HCT116 (cell line): ENCODE measurements around the gene MDFI. TPM values are rescaled to one million over a fixed set of nuclear protein-coding genes. Genes with fewer than 3 reads are reported as not detected.

ENCODE experiments used
- ATAC-seq: fragments of 200-7000 bp; cut with Tn5 transposase; 2 replicates; pipeline ENCODE4 v1.9.1; 2020; ENCODE audit warnings: mild to moderate bottlenecking, moderate library complexity
- BruUV-seq: library from RNA; stranded (reverse); fragments of 400-500 nt; replicated peaks from 2 replicates; lab custom pipeline; 2021; lab: Mats Ljungman, UMichigan
- CTCF ChIA-PET: fragments of 300-600 bp; sonication (Branson Sonifier 250); formaldehyde crosslinking; loops from one replicate; lab custom pipeline; 2021; ENCODE audit warnings: antibody characterized with exemption; lab: Charles Lee
- POLR2A ChIA-PET: fragments of 300-600, 350-600 bp; sonication (Branson Sonifier 250); formaldehyde crosslinking; loops from one replicate; lab custom pipeline; 2021; ENCODE audit warnings: antibody characterized with exemption; lab: Charles Lee
- RAD21 ChIA-PET, 2 experiments: fragments of 300-600 bp; sonication (Branson Sonifier 250); formaldehyde crosslinking; loops; one replicate each; lab custom pipeline; 2023; ENCODE audit warnings: low total read pairs in 2 of 2; ENCODE audit not compliant: uncharacterized antibody in 2 of 2, unreplicated experiment in 2 of 2, low non-redundant PET in 1 of 2; lab: Charles Lee
- DNase-seq: peaks from one replicate; pipeline ENCODE4 v3.0.0-alpha.2; 2010; ENCODE audit warnings: low read depth, low spot score
- H2AFZ ChIP-seq: fragments of 200-600 bp; shearing (Covaris generic), sonication (generic); 2 replicates; pipeline ENCODE4 v1.6.1; 2017; ENCODE audit warnings: low read depth, mixed run types, mixed read lengths, antibody characterized with exemption, low read length; ENCODE audit not compliant: poor library complexity, severe bottlenecking
- H3K27ac ChIP-seq: 2 replicates; pipeline ENCODE4 v1.5.1; 2012; ENCODE audit warnings: low read depth, low read length
- H3K27me3 ChIP-seq: fragments of 200-600 bp; sonication (generic); 2 replicates; pipeline ENCODE4 v1.6.1; 2016; ENCODE audit warnings: mixed run types, low read length, mixed read lengths; ENCODE audit not compliant: insufficient read depth
- H3K36me3 ChIP-seq, 2 experiments: fragments of 200-500 bp in 1 of 2; fragments of 200-600 bp in 1 of 2; sonication (Bioruptor generic) in 1 of 2; sonication (generic) in 1 of 2; 2 replicates each; pipeline versions ENCODE4 v1.5.1 to v1.6.1; 2014 to 2016; ENCODE audit warnings: low read length in 2 of 2, inconsistent platforms in 1 of 2, mixed read lengths in 1 of 2, mixed run types in 1 of 2; ENCODE audit not compliant: insufficient read depth in 2 of 2, control insufficient read depth in 1 of 2
- H3K4me1 ChIP-seq, 2 experiments: fragments of 200-600 bp in 1 of 2; sonication (generic) in 1 of 2; 2 replicates each; pipeline versions ENCODE4 v1.5.1 to v1.6.1; 2012 to 2017; ENCODE audit warnings: low read length in 2 of 2, inconsistent platforms in 1 of 2, mild to moderate bottlenecking in 1 of 2, mixed read lengths in 1 of 2, mixed run types in 1 of 2, moderate library complexity in 1 of 2; ENCODE audit not compliant: insufficient read depth in 2 of 2, control insufficient read depth in 1 of 2
- H3K4me2 ChIP-seq: fragments of 200-600 bp; sonication (generic); 2 replicates; pipeline ENCODE4 v1.6.1; 2017; ENCODE audit warnings: mixed run types, low read length, mixed read lengths
- H3K4me3 ChIP-seq, 2 experiments: fragments of 200-600 bp in 1 of 2; sonication (generic) in 1 of 2; replicated peaks in 1 of 2; 2 replicates each; pipeline ENCODE4 v1.5.1; 2011 to 2016; ENCODE audit warnings: low read length in 2 of 2, control low read depth in 1 of 2, low read depth in 1 of 2, mild to moderate bottlenecking in 1 of 2, mixed read lengths in 1 of 2, mixed run types in 1 of 2
- H3K79me2 ChIP-seq: fragments of 200-600 bp; sonication (generic); 2 replicates; pipeline ENCODE4 v1.6.1; 2017; ENCODE audit warnings: mild to moderate bottlenecking, mixed run types, low read length, moderate library complexity, mixed read lengths; ENCODE audit not compliant: insufficient read depth
- H3K9ac ChIP-seq: fragments of 200-600 bp; sonication (generic); 2 replicates; pipeline ENCODE4 v1.6.1; 2016; ENCODE audit warnings: low read length, mixed read lengths
- H3K9me2 ChIP-seq: fragments of 200-600 bp; sonication (generic), shearing (Covaris generic); 2 replicates; pipeline ENCODE4 v1.6.1; 2017; ENCODE audit warnings: mixed run types, mild to moderate bottlenecking, moderate library complexity; ENCODE audit not compliant: insufficient read depth
- H3K9me3 ChIP-seq, 2 experiments: fragments of 200-500 bp in 1 of 2; fragments of 200-600 bp in 1 of 2; sonication (Bioruptor generic) in 1 of 2; sonication (generic) in 1 of 2; 2 replicates each; pipeline ENCODE4 v1.6.1; 2014 to 2017; ENCODE audit warnings: low read length in 2 of 2, mixed read lengths in 2 of 2, inconsistent platforms in 1 of 2, low read depth in 1 of 2, mild to moderate bottlenecking in 1 of 2, mixed run types in 1 of 2, moderate library complexity in 1 of 2; ENCODE audit not compliant: control insufficient read depth in 1 of 2, insufficient read depth in 1 of 2
- H4K20me1 ChIP-seq: fragments of 200-600 bp; sonication (generic), shearing (Covaris generic); 2 replicates; pipeline ENCODE4 v1.6.1; 2017; ENCODE audit warnings: mixed run types, mild to moderate bottlenecking, moderate library complexity; ENCODE audit not compliant: insufficient read depth
- EGR1 ChIP-seq: IDR thresholded peaks from 2 replicates; pipeline ENCODE4 v1.6.1; 2012; ENCODE audit warnings: low read depth
- ELF1 ChIP-seq: IDR thresholded peaks from 2 replicates; pipeline ENCODE4 v1.6.1; 2012; ENCODE audit warnings: low read depth, borderline replicate concordance
- POLR2AphosphoS5 ChIP-seq: IDR thresholded peaks from 2 replicates; pipeline ENCODE4 v1.6.1; 2011; ENCODE audit warnings: mild to moderate bottlenecking, low read depth, low read length, moderate library complexity
- SP1 ChIP-seq: IDR thresholded peaks from 2 replicates; pipeline ENCODE4 v1.6.1; 2012; ENCODE audit warnings: low read depth
- SRF ChIP-seq: IDR thresholded peaks from 2 replicates; pipeline ENCODE4 v1.6.1; 2012; ENCODE audit warnings: low read depth
- TCF7L2 ChIP-seq: IDR thresholded peaks from 2 replicates; pipeline ENCODE4 v1.7.0; 2011; ENCODE audit warnings: borderline replicate concordance, inconsistent platforms; ENCODE audit not compliant: insufficient read depth, insufficient read length; ENCODE audit errors: extremely low read depth
- ZNF274 ChIP-seq: fragments of 200-500 bp; sonication (Bioruptor generic); IDR thresholded peaks from 2 replicates; pipeline ENCODE4 v1.6.1; 2014; ENCODE audit warnings: mild to moderate bottlenecking, low read depth, low read length, inconsistent platforms
- intact Hi-C: fragments of 100-400 bp; cut with micrococcal nuclease; formaldehyde crosslinking; loops from 2 replicates; pipeline ENCODE4 v1.10.0; 2022
- total RNA-seq: library from RNA; stranded (reverse); gene quantifications from one replicate; pipeline ENCODE4 v1.2.1, GENCODE V29; 2021; ENCODE audit not compliant: unreplicated experiment
- TF ChIP-seq, protein P1 (sequence below): IDR thresholded peaks from 2 replicates; pipeline ENCODE4 v1.6.1; 2012
- TF ChIP-seq, protein P2 (sequence below), 3 experiments: fragments of 200-600 bp in 1 of 3; sonication (generic) in 1 of 3; IDR thresholded peaks in 2 of 3; conservative IDR thresholded peaks in 1 of 3; 2 replicates each; pipeline ENCODE4 v1.5.1; 2012 to 2017; ENCODE audit warnings: low read depth in 2 of 3, low read length in 2 of 3, antibody characterized with exemption in 1 of 3, borderline replicate concordance in 1 of 3, control low read depth in 1 of 3, mild to moderate bottlenecking in 1 of 3, mixed read lengths in 1 of 3, mixed run types in 1 of 3, moderate library complexity in 1 of 3; ENCODE audit not compliant: insufficient read depth in 1 of 3

MDFI gene
- total RNA-seq, 1 experiment from 2014 or later, result 35.5 TPM

DNA sequence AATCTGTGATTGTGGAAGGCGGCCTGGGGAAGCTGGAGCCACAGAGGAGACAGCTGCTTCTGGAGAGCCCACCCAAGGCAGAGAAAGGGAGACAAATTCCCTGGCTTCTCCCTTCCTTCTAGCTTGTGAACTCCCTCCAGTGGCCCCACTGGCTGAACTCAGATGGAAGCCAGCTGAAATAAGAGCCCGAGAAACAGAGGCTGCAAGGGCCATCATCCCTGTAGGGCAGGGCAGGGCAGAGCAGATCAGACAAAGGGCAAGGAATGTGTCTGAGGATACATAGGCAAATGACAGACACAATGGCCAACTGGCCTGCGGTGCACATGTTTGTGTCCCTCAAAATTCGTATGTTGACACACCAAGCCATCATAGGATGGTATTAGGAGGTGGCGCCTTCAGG is 25.3 kb downstream of the MDFI start:
- Histone ChIP-seq H3K4me2 (no peak overlapping the region), H3K4me1 (no peaks in the 10 kb centered on the region), H3K9me3 (no peaks in the 10 kb centered on the region), H2AFZ (no peak overlapping the region), H4K20me1 (no peaks in the 10 kb centered on the region), H3K36me3 (no peaks in the 10 kb centered on the region), H3K9ac (no peak overlapping the region), H3K9me2 (no peaks in the 10 kb centered on the region), H3K27me3 (peaks cover 7% of the 10 kb centered on the region; the same call in 1 of the 2 replicates), H3K27ac (no peak overlapping the region), H3K4me3 (no peak overlapping the region), H3K79me2 (no peaks in the 10 kb centered on the region)
- BruUV-seq, result no TSS peak
- POLR2A ChIA-PET, result no interaction called here
- CTCF ChIA-PET, result no interaction called here
- RAD21 ChIA-PET, result no interaction called here
- no peak for TF ChIP-seq POLR2AphosphoS5
- no peak for TF ChIP-seq EGR1
- TF ChIP-seq, protein P1, sequence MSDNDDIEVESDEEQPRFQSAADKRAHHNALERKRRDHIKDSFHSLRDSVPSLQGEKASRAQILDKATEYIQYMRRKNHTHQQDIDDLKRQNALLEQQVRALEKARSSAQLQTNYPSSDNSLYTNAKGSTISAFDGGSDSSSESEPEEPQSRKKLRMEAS, result no peak
- no peak for TF ChIP-seq TCF7L2
- TF ChIP-seq SP1, result no peak
- TF ChIP-seq ZNF274, result no peak
- no peak for TF ChIP-seq ELF1
- TF ChIP-seq, protein P2, sequence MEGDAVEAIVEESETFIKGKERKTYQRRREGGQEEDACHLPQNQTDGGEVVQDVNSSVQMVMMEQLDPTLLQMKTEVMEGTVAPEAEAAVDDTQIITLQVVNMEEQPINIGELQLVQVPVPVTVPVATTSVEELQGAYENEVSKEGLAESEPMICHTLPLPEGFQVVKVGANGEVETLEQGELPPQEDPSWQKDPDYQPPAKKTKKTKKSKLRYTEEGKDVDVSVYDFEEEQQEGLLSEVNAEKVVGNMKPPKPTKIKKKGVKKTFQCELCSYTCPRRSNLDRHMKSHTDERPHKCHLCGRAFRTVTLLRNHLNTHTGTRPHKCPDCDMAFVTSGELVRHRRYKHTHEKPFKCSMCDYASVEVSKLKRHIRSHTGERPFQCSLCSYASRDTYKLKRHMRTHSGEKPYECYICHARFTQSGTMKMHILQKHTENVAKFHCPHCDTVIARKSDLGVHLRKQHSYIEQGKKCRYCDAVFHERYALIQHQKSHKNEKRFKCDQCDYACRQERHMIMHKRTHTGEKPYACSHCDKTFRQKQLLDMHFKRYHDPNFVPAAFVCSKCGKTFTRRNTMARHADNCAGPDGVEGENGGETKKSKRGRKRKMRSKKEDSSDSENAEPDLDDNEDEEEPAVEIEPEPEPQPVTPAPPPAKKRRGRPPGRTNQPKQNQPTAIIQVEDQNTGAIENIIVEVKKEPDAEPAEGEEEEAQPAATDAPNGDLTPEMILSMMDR (IDR thresholded peaks at IDR 0.05 in 2 of 3, conservative IDR thresholded peaks at IDR 0.05 in 1 of 3; ENCODE audit: borderline replicate concordance in 1 of 3, insufficient read depth in 1 of 3, low read depth in 2 of 3, low read length in 2 of 3), result no peak
- ATAC-seq (no peak), DNase-seq (no peak)
- intact Hi-C loops, result no loop called here

DNA sequence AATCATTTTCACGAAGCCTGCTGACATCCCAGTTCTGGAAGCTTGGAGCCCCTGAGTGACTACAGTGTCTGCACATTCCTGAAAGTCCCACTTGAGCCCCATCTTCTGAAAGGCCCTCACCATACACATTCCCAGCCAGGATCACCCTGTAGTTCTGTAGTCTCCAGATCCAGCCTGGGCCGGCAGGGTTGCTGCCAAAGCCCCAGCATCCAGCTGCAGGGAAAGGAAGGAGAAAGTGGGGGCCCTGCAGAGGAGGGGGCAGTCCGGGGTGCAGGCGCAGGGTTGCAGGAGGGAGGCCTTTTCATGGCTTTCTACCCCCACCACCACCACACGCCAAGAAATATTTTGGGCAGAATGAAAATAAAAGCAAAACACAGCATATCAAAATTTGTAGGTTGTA is 26.0 kb downstream of the MDFI start:
- H3K36me3 ChIP-seq, result no peaks in the 10 kb centered on the region
- no peak overlapping the region for H3K9ac ChIP-seq
- ChIA-PET POLR2A (no interaction called here), CTCF (no interaction called here), RAD21 (no interaction called here)
- H3K4me1 ChIP-seq, result no peaks in the 10 kb centered on the region
- ATAC-seq, result no peak
- TF ChIP-seq ELF1 (no peak), SRF (no peak)
- intact Hi-C loops, result no loop called here
- no peaks in the 10 kb centered on the region for H4K20me1 ChIP-seq
- no peak overlapping the region for H3K4me3 ChIP-seq
- H3K4me2 ChIP-seq, result no peak overlapping the region
- no peaks in the 10 kb centered on the region for H3K9me3 ChIP-seq
- no peaks in the 10 kb centered on the region for H3K9me2 ChIP-seq
- DNase-seq, result no peak
- no peak overlapping the region for H3K27ac ChIP-seq
- H3K79me2 ChIP-seq, result no peaks in the 10 kb centered on the region
- peaks cover 10% of the 10 kb centered on the region for H3K27me3 ChIP-seq
- no peak overlapping the region for H2AFZ ChIP-seq
- no TSS peak for BruUV-seq
